Amygdala (tissue), 56 donors: Measurements from ENCODE around the gene SGPL1.

Experiments used
- DNase-seq, 56 donors: peaks; one replicate each; lab custom pipeline; 2025; lab: John Stamatoyannopoulos, UW

The SGPL1 gene

GRCh38 chr10:70809011-70809611 lies 6.6 kb upstream of the SGPL1 start:
- DNase-seq, result no peak

- no peak for DNase-seq
Observed at GRCh38 chr10:70809726-70810125, 6.0 kb upstream of the SGPL1 start.

- no peak for DNase-seq
Observed at GRCh38 chr10:70810967-70811366, 4.8 kb upstream of the SGPL1 start.

- DNase-seq, result no peak
Observed at GRCh38 chr10:70811881-70812280, 3.9 kb upstream of the SGPL1 start.

GRCh38 chr10:70812814-70813213 lies 2.9 kb upstream of the SGPL1 start:
- no peak for DNase-seq

- DNase-seq, result no peak
Observed at GRCh38 chr10:70814126-70814525, 1.6 kb upstream of the SGPL1 start.

GRCh38 chr10:70816220-70816894 lies 609 bp downstream of the SGPL1 start:
- peak in 45 of 56 donors; percentile 12 to 66 (median 50) for DNase-seq

GRCh38 chr10:70820976-70821750 lies 5.4 kb downstream of the SGPL1 start:
- DNase-seq, result no peak

GRCh38 chr10:70822076-70822820 lies 6.5 kb downstream of the SGPL1 start:
- DNase-seq, result no peak

- no peak for DNase-seq
Observed at GRCh38 chr10:70827086-70827757, 11.5 kb downstream of the SGPL1 start.

GRCh38 chr10:70828923-70829322 lies 13.2 kb downstream of the SGPL1 start:
- no peak for DNase-seq

- DNase-seq, result no peak
Observed at GRCh38 chr10:70829543-70829942, 13.8 kb downstream of the SGPL1 start.

- DNase-seq, result no peak
Observed at GRCh38 chr10:70830164-70830563, 14.4 kb downstream of the SGPL1 start.

GRCh38 chr10:70832221-70832620 lies 16.5 kb downstream of the SGPL1 start:
- DNase-seq, result no peak

GRCh38 chr10:70832852-70833528 lies 17.2 kb downstream of the SGPL1 start:
- DNase-seq, result no peak

- no peak for DNase-seq
Observed at GRCh38 chr10:70833601-70834000, 17.9 kb downstream of the SGPL1 start.

GRCh38 chr10:70834021-70834420 lies 18.3 kb downstream of the SGPL1 start:
- no peak for DNase-seq

GRCh38 chr10:70834441-70835151 lies 18.8 kb downstream of the SGPL1 start:
- no peak for DNase-seq

- DNase-seq, result no peak
Observed at GRCh38 chr10:70836319-70836718, 20.6 kb downstream of the SGPL1 start.
